Panc1 (cell line): ENCODE results near the gene RAB27B. TPM values are rescaled to one million over a fixed set of nuclear protein-coding genes. Genes with fewer than 3 reads are reported as not detected.

Experiments
- ATAC-seq: fragments of 200-7000 bp; cut with Tn5 transposase; 2 replicates; pipeline ENCODE4 v1.9.1; 2020; ENCODE audit warnings: mild to moderate bottlenecking, moderate library complexity
- BruUV-seq: library from RNA; stranded (reverse); fragments of 400-500 nt; replicated peaks from 2 replicates; lab custom pipeline; 2021; lab: Mats Ljungman, UMichigan
- CTCF ChIA-PET: fragments of 300-600 bp; sonication (Branson Sonifier 250); formaldehyde crosslinking; loops from one replicate; lab custom pipeline; 2022; ENCODE audit warnings: antibody characterized with exemption; lab: Charles Lee
- POLR2A ChIA-PET: fragments of 300-600 bp; sonication (Branson Sonifier 250); formaldehyde crosslinking; loops from one replicate; lab custom pipeline; 2022; ENCODE audit warnings: antibody characterized with exemption; lab: Charles Lee
- DNase-seq: peaks from one replicate; pipeline ENCODE4 v3.0.0-alpha.2; 2010; ENCODE audit warnings: low read depth, low spot score
- H3K27ac ChIP-seq: 2 replicates; pipeline ENCODE4 v1.5.1; 2011; ENCODE audit warnings: mild to moderate bottlenecking, low read length, inconsistent platforms
- H3K27me3 ChIP-seq: fragments of 200-500 bp; sonication (Bioruptor generic); 2 replicates; pipeline ENCODE4 v1.6.0; 2014; ENCODE audit warnings: low read length, inconsistent platforms; ENCODE audit not compliant: control insufficient read depth, insufficient read depth
- H3K36me3 ChIP-seq: fragments of 200-500 bp; sonication (Bioruptor generic); 2 replicates; pipeline ENCODE4 v1.5.1; 2014; ENCODE audit warnings: inconsistent platforms, mild to moderate bottlenecking, low read length, moderate library complexity; ENCODE audit not compliant: control insufficient read depth, insufficient read depth
- H3K4me1 ChIP-seq: 2 replicates; pipeline ENCODE4 v1.5.1; 2011; ENCODE audit warnings: inconsistent platforms, mild to moderate bottlenecking, low read length, moderate library complexity; ENCODE audit not compliant: control insufficient read depth, insufficient read depth
- H3K4me3 ChIP-seq, 2 experiments: 2 replicates each; pipeline ENCODE4 v1.5.1; 2011 to 2012; ENCODE audit warnings: low read depth in 2 of 2, low read length in 2 of 2, mild to moderate bottlenecking in 2 of 2, inconsistent platforms in 1 of 2, moderate library complexity in 1 of 2
- H3K9me3 ChIP-seq: fragments of 200-500 bp; sonication (Bioruptor generic); 2 replicates; pipeline ENCODE4 v1.5.1; 2014; ENCODE audit warnings: low read depth, mild to moderate bottlenecking, inconsistent platforms, low read length, moderate library complexity; ENCODE audit not compliant: control insufficient read depth, insufficient read depth
- CTCF ChIP-seq: fragments of 450-650 bp; IDR thresholded peaks from 2 replicates; pipeline ENCODE4 v1.5.1; 2017; ENCODE audit warnings: mild to moderate bottlenecking
- POLR2AphosphoS5 ChIP-seq: IDR thresholded peaks from 2 replicates; pipeline ENCODE4 v1.6.1; 2012; ENCODE audit warnings: mild to moderate bottlenecking, low read depth, low read length, moderate library complexity
- REST ChIP-seq, 2 experiments: IDR thresholded peaks; 2 replicates each; pipeline ENCODE4 v1.6.1; 2011 to 2012; ENCODE audit warnings: low read depth in 2 of 2, control low read depth in 1 of 2, low read length in 1 of 2, mild to moderate bottlenecking in 1 of 2, moderate library complexity in 1 of 2; ENCODE audit not compliant: insufficient read depth in 1 of 2
- SIN3A ChIP-seq: IDR thresholded peaks from 2 replicates; pipeline ENCODE4 v1.6.1; 2012; ENCODE audit warnings: low read depth, mild to moderate bottlenecking, low read length, moderate library complexity, borderline replicate concordance; ENCODE audit not compliant: insufficient read depth
- TCF7L2 ChIP-seq: IDR thresholded peaks from 2 replicates; pipeline ENCODE4 v1.6.1; 2011; ENCODE audit warnings: mild to moderate bottlenecking, low read depth, low read length, inconsistent platforms
- in situ Hi-C: cut with HindIII; loops from 2 replicates; pipeline ENCODE4 v1.10.0; 2016; ENCODE audit warnings: low sequenced_read_pairs, low pct_unique_long_range_greater_than_20kb
- intact Hi-C: fragments of 100-400 bp; cut with micrococcal nuclease; formaldehyde crosslinking; loops from one replicate; pipeline ENCODE4 v1.10.0; 2022; ENCODE audit not compliant: unreplicated experiment
- total RNA-seq: library from RNA; stranded (reverse); gene quantifications from one replicate; pipeline ENCODE4 v1.2.1, GENCODE V29; 2021; ENCODE audit not compliant: unreplicated experiment

RAB27B gene
- total RNA-seq, 1 experiment from 2014 or later = 3.9 TPM

- ATAC-seq (no peak), DNase-seq (no peak)
- no peaks in the 10 kb centered on the region for H3K9me3 ChIP-seq
- in situ Hi-C loops (no loop called here), intact Hi-C loops (no loop called here)
- H3K27ac ChIP-seq = no peak overlapping the region
- ChIA-PET POLR2A (no interaction called here), CTCF (no interaction called here)
- BruUV-seq = no TSS peak
- H3K27me3 ChIP-seq = no peaks in the 10 kb centered on the region
- no peak for TF ChIP-seq REST (IDR thresholded peaks at IDR 0.05; ENCODE audit: insufficient read depth in 1 of 2, low read depth in 2 of 2, low read length in 1 of 2)
- no peak for TF ChIP-seq TCF7L2
- TF ChIP-seq SIN3A = no peak
- TF ChIP-seq CTCF = no peak
- TF ChIP-seq POLR2AphosphoS5 = no peak
- no peaks in the 10 kb centered on the region for H3K4me1 ChIP-seq
- no peaks in the 10 kb centered on the region for H3K36me3 ChIP-seq
- H3K4me3 ChIP-seq = no peak overlapping the region
These were observed 83.3 kb downstream of the RAB27B start for GRCh38 chr18:54911551-54911950.

- H3K27me3 ChIP-seq = no peaks in the 10 kb centered on the region
- BruUV-seq = no TSS peak
These were observed 86.5 kb downstream of the RAB27B start for GRCh38 chr18:54914816-54915215.

More at GRCh38 chr18:54914816-54915215, 86.5 kb downstream of the RAB27B start:
- in situ Hi-C loops (no loop called here), intact Hi-C loops (no loop called here)
- POLR2A ChIA-PET = no interaction called here
- no peaks in the 10 kb centered on the region for H3K4me1 ChIP-seq
- H3K4me3 ChIP-seq = no peak overlapping the region
- no peaks in the 10 kb centered on the region for H3K36me3 ChIP-seq
- CTCF ChIA-PET = no interaction called here
- no peak for ATAC-seq
- no peak for DNase-seq
- H3K9me3 ChIP-seq = no peaks in the 10 kb centered on the region
- no peak for TF ChIP-seq REST (IDR thresholded peaks at IDR 0.05; ENCODE audit: insufficient read depth in 1 of 2, low read depth in 2 of 2, low read length in 1 of 2)
- H3K27ac ChIP-seq = no peak overlapping the region
